GM12878 (cell line): ENCODE data around the gene IFI35. TPM values are rescaled to one million over a fixed set of nuclear protein-coding genes. Genes with fewer than 3 reads are reported as not detected.

Source experiments
- CHD2 ChIP-seq: IDR thresholded peaks from 2 replicates; pipeline ENCODE4 v1.6.1; 2011; ENCODE audit warnings: low read depth, low read length, improper control_type of control experiment, borderline replicate concordance
- CREB1 ChIP-seq: IDR thresholded peaks from 2 replicates; pipeline ENCODE4 v1.6.1; 2012; ENCODE audit warnings: low read depth, mild to moderate bottlenecking, inconsistent platforms
- DPF2 ChIP-seq: fragments of 450-650 bp; IDR thresholded peaks from 2 replicates; pipeline ENCODE4 v1.6.1; 2017; ENCODE audit warnings: mild to moderate bottlenecking
- EZH2 ChIP-seq: IDR thresholded peaks from 2 replicates; pipeline ENCODE4 v1.6.1; 2012; ENCODE audit warnings: low read depth, mild to moderate bottlenecking, control low read depth, inconsistent platforms, low read length, borderline replicate concordance; ENCODE audit not compliant: control insufficient read depth
- GABPA ChIP-seq: IDR thresholded peaks from 2 replicates; pipeline ENCODE4 v1.6.1; 2014; ENCODE audit warnings: antibody characterized with exemption, low read depth, mild to moderate bottlenecking, inconsistent platforms
- GATAD2B ChIP-seq: fragments of 450-650 bp; conservative IDR thresholded peaks from 2 replicates; pipeline ENCODE4 v1.6.1; 2017; ENCODE audit warnings: low read depth, mild to moderate bottlenecking, moderate library complexity
- MYC ChIP-seq: IDR thresholded peaks from 2 replicates; pipeline ENCODE4 v1.6.1; 2011; ENCODE audit warnings: mild to moderate bottlenecking, low read length, moderate library complexity, inconsistent platforms; ENCODE audit not compliant: insufficient read depth, insufficient replicate concordance, insufficient read length, severe bottlenecking
- NFYA ChIP-seq: IDR thresholded peaks from 2 replicates; pipeline ENCODE4 v1.6.1; 2011; ENCODE audit warnings: low read depth, mild to moderate bottlenecking, low read length, improper control_type of control experiment, borderline replicate concordance
- NFYB ChIP-seq: IDR thresholded peaks from 2 replicates; pipeline ENCODE4 v1.6.1; 2011; ENCODE audit warnings: low read depth, mild to moderate bottlenecking, low read length, improper control_type of control experiment, moderate library complexity; ENCODE audit not compliant: insufficient read depth
- PML ChIP-seq: IDR thresholded peaks from 2 replicates; pipeline ENCODE4 v1.6.1; 2012; ENCODE audit warnings: low read length, inconsistent platforms
- SMAD1 ChIP-seq: fragments of 450-650 bp; IDR thresholded peaks from 2 replicates; pipeline ENCODE4 v1.6.1; 2018; ENCODE audit warnings: mild to moderate bottlenecking, low read depth; ENCODE audit not compliant: partially characterized antibody
- SUZ12 ChIP-seq: fragments of 200-600 bp; sonication (generic); IDR thresholded peaks from one replicate; pipeline ENCODE4 v1.6.1; 2018; ENCODE audit warnings: antibody characterized with exemption, mild to moderate bottlenecking; ENCODE audit not compliant: unreplicated experiment
- TBL1XR1 ChIP-seq: IDR thresholded peaks from 2 replicates; pipeline ENCODE4 v1.6.1; 2012; ENCODE audit warnings: low read depth, low read length, improper control_type of control experiment
- TCF12 ChIP-seq: IDR thresholded peaks from 2 replicates; pipeline ENCODE4 v1.6.1; 2011; ENCODE audit warnings: low read depth, mild to moderate bottlenecking, low read length
- polyA plus RNA-seq, 11 experiments: library from polyadenylated mRNA; depleted of rRNA in 4 of 11; unstranded in 6 of 11; stranded (reverse) in 5 of 11; fragments of >200 nt; fragmentation: Nextera tagmentation in 4 of 11; fragmentation: Illumina TruSeq in 1 of 11; extraction: Ambion mirVana in 4 of 11; extraction: Trizol in 1 of 11; gene quantifications; 1 replicate in 1 of 11; 2 replicates in 10 of 11; pipeline versions ENCODE4 v1.2.1 to v1.2.3, GENCODE V29; 2011 to 2016; ENCODE audit warnings: inconsistent platforms in 2 of 11, missing spikeins in 2 of 11, low read depth in 1 of 11
- total RNA-seq, 4 experiments: library from RNA; depleted of rRNA in 3 of 4; stranded (reverse); fragments of >200 nt in 3 of 4; fragmentation: Illumina TruSeq in 1 of 4; extraction: Trizol in 1 of 4; gene quantifications; 2 replicates each; pipeline versions ENCODE4 v1.2.1 to v1.2.3, GENCODE V29; 2013 to 2021
- TF ChIP-seq, protein P1 (sequence below): fragments of 450-650 bp; IDR thresholded peaks from 2 replicates; pipeline ENCODE4 v1.6.1; 2016; ENCODE audit warnings: mild to moderate bottlenecking, moderate library complexity, borderline replicate concordance
- TF ChIP-seq, protein P2 (sequence below): fragments of 450-650 bp; IDR thresholded peaks from 2 replicates; pipeline ENCODE4 v1.6.1; 2017; ENCODE audit warnings: mild to moderate bottlenecking
- TF ChIP-seq, protein P3 (sequence below): IDR thresholded peaks from 2 replicates; pipeline ENCODE4 v1.6.1; 2012; ENCODE audit warnings: mild to moderate bottlenecking, low read depth, low read length
- TF ChIP-seq, protein P4 (sequence below): IDR thresholded peaks from 2 replicates; pipeline ENCODE4 v1.6.1; 2011; ENCODE audit warnings: low read depth, mild to moderate bottlenecking, low read length, moderate library complexity, borderline replicate concordance; ENCODE audit errors: extremely low read depth

Gene IFI35
- total and polyA plus RNA-seq, 10 of the 15 experiments (the other 5 are each of a cell fraction or from before 2014, with no cell fraction given) = 18.4 to 92.2 (median 65.3) TPM

DNA sequence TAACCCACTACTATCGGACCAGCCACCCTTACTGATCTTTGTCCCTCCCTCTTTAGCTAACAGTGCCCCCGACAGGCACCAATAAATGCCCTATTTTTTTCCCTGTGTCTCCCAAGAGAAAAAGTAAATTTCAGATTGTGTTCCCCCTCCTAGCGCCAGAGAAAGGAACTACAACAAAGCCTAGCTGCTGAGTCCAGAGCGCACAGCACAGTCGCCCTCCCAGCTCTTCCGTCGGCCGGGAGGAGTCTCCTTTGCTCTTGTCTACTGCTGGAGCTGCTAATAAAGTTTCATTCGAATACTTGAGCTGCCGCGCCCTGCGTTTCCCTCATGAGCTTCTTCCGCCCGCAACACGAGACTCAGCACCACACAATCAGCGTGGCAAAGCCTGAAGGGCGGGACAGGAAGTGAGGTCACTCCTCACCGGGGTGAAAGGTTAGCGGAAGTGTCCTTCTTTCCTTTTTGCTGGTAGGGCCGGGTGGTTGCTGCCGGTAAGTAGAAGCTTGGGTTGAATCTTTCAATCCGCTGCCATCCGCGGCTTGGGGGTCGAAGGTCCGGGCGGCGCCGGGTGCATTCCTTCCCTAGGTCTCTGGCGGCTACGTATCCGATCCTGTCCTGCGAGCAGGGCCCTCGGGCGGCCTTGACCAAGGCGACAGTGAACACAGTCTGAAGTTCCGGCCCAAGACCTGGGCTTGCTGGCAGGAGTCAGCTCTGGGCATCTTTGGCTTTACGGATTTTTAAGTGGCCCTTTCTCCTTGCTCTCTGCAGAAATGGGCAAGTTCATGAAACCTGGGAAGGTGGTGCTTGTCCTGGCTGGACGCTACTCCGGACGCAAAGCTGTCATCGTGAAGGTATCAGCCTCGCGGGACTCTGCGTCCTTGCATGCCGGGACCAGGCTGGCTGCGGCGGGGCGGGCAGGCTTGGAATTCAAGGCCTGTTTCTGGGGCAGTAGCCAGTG, 8.3 kb upstream of the IFI35 start, which contains the start of gene RPL27 (continued):
- TF ChIP-seq GATAD2B (peak; percentile 64; the same call in 1 of the 2 replicates), MYC (peak; percentile 94), NFYB (peak; percentile 67; the same call in 1 of the 2 replicates), SUZ12 (no peak), CHD2 (peak; percentile 91), PML (peak; percentile 98), TCF12 (peak; percentile 53; the same call in 1 of the 2 replicates), NFYA (no peak), EZH2 (no peak), GABPA (peak; percentile 97), CREB1 (peak; percentile 96), SMAD1 (peak; percentile 70), TBL1XR1 (peak; percentile 83; the same call in 1 of the 2 replicates), DPF2 (0 out of 2 replicates have a peak, but pooled peaks have one; percentile 53)
- TF ChIP-seq, protein P1, sequence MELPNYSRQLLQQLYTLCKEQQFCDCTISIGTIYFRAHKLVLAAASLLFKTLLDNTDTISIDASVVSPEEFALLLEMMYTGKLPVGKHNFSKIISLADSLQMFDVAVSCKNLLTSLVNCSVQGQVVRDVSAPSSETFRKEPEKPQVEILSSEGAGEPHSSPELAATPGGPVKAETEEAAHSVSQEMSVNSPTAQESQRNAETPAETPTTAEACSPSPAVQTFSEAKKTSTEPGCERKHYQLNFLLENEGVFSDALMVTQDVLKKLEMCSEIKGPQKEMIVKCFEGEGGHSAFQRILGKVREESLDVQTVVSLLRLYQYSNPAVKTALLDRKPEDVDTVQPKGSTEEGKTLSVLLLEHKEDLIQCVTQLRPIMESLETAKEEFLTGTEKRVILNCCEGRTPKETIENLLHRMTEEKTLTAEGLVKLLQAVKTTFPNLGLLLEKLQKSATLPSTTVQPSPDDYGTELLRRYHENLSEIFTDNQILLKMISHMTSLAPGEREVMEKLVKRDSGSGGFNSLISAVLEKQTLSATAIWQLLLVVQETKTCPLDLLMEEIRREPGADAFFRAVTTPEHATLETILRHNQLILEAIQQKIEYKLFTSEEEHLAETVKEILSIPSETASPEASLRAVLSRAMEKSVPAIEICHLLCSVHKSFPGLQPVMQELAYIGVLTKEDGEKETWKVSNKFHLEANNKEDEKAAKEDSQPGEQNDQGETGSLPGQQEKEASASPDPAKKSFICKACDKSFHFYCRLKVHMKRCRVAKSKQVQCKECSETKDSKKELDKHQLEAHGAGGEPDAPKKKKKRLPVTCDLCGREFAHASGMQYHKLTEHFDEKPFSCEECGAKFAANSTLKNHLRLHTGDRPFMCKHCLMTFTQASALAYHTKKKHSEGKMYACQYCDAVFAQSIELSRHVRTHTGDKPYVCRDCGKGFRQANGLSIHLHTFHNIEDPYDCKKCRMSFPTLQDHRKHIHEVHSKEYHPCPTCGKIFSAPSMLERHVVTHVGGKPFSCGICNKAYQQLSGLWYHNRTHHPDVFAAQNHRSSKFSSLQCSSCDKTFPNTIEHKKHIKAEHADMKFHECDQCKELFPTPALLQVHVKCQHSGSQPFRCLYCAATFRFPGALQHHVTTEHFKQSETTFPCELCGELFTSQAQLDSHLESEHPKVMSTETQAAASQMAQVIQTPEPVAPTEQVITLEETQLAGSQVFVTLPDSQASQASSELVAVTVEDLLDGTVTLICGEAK = peak; percentile 100
- TF ChIP-seq, protein P2, sequence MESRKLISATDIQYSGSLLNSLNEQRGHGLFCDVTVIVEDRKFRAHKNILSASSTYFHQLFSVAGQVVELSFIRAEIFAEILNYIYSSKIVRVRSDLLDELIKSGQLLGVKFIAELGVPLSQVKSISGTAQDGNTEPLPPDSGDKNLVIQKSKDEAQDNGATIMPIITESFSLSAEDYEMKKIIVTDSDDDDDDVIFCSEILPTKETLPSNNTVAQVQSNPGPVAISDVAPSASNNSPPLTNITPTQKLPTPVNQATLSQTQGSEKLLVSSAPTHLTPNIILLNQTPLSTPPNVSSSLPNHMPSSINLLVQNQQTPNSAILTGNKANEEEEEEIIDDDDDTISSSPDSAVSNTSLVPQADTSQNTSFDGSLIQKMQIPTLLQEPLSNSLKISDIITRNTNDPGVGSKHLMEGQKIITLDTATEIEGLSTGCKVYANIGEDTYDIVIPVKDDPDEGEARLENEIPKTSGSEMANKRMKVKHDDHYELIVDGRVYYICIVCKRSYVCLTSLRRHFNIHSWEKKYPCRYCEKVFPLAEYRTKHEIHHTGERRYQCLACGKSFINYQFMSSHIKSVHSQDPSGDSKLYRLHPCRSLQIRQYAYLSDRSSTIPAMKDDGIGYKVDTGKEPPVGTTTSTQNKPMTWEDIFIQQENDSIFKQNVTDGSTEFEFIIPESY = no peak
- TF ChIP-seq, protein P3, sequence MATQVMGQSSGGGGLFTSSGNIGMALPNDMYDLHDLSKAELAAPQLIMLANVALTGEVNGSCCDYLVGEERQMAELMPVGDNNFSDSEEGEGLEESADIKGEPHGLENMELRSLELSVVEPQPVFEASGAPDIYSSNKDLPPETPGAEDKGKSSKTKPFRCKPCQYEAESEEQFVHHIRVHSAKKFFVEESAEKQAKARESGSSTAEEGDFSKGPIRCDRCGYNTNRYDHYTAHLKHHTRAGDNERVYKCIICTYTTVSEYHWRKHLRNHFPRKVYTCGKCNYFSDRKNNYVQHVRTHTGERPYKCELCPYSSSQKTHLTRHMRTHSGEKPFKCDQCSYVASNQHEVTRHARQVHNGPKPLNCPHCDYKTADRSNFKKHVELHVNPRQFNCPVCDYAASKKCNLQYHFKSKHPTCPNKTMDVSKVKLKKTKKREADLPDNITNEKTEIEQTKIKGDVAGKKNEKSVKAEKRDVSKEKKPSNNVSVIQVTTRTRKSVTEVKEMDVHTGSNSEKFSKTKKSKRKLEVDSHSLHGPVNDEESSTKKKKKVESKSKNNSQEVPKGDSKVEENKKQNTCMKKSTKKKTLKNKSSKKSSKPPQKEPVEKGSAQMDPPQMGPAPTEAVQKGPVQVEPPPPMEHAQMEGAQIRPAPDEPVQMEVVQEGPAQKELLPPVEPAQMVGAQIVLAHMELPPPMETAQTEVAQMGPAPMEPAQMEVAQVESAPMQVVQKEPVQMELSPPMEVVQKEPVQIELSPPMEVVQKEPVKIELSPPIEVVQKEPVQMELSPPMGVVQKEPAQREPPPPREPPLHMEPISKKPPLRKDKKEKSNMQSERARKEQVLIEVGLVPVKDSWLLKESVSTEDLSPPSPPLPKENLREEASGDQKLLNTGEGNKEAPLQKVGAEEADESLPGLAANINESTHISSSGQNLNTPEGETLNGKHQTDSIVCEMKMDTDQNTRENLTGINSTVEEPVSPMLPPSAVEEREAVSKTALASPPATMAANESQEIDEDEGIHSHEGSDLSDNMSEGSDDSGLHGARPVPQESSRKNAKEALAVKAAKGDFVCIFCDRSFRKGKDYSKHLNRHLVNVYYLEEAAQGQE = no peak
- TF ChIP-seq, protein P4, sequence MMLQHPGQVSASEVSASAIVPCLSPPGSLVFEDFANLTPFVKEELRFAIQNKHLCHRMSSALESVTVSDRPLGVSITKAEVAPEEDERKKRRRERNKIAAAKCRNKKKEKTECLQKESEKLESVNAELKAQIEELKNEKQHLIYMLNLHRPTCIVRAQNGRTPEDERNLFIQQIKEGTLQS = peak; percentile 72; the same call in 1 of the 2 replicates
